ENCODE data around the gene FCN3. TPM values are rescaled to one million over a fixed set of nuclear protein-coding genes. Genes with fewer than 3 reads are reported as not detected.

FCN3 gene
- total RNA-seq, 1 experiment from 2014 or later = 0.22 TPM

- H2AK5ac ChIP-seq (ENCODE audit: insufficient read length, low read length) = no peak overlapping the region
- no peak overlapping the region for H2BK12ac ChIP-seq (ENCODE audit: insufficient read length, low read depth, low read length)
- H2AFZ ChIP-seq (ENCODE audit: low read length) = no peak overlapping the region
- Mint-ChIP-seq H3K9me3 (no peaks in the 10 kb centered on the region; a peak in 2 of 5 replicates), H3K27ac (no peak overlapping the region), H3K27me3 (ENCODE audit: low read depth) (no peaks in the 10 kb centered on the region; the same call in none of the 2 replicates), H3K36me3 (ENCODE audit: insufficient read depth in 1 of 3, low read depth in 3 of 3) (peaks cover 0 to 4% (median 3%) of the 10 kb centered on the region in 3 experiments; a peak in 2 of 7 replicates), H3K4me1 (peaks cover 39 to 45% of the 10 kb centered on the region in 2 experiments), H3K4me3 (peak overlapping the region in 1 of 2 experiments; percentile 65; a peak in 3 of 5 replicates)
- H3K27me3 ChIP-seq (ENCODE audit: insufficient read depth, low read length) = no peaks in the 10 kb centered on the region
- H3K4me2 ChIP-seq (ENCODE audit: insufficient read depth, insufficient read length, low read length) = no peak overlapping the region
- no peak overlapping the region for H3T11ph ChIP-seq (ENCODE audit: low read length)
- H2BK120ac ChIP-seq (ENCODE audit: low read depth, low read length, poor library complexity, severe bottlenecking) = no peak overlapping the region
- H3K14ac ChIP-seq (ENCODE audit: insufficient read depth, low read length) = no peak overlapping the region
- no peak overlapping the region for H3K9ac ChIP-seq (ENCODE audit: extremely low read depth, insufficient read length, low read length)
- no peak overlapping the region for H3K23ac ChIP-seq (ENCODE audit: insufficient read length, low read depth, low read length)
- DNase-seq = no peak
- no peak overlapping the region for H3K18ac ChIP-seq (ENCODE audit: insufficient read length, low read depth, low read length)
- no peaks in the 10 kb centered on the region for H3K9me3 ChIP-seq (ENCODE audit: control insufficient read depth, low read depth, low read length)
- no peaks in the 10 kb centered on the region for H4K20me1 ChIP-seq (ENCODE audit: control insufficient read depth, insufficient read depth, insufficient read length)
- H2BK20ac ChIP-seq (ENCODE audit: low read depth, low read length, poor library complexity, severe bottlenecking) = no peak overlapping the region
- no peak overlapping the region for H4K91ac ChIP-seq (ENCODE audit: insufficient read length, low read depth, low read length)
- H2BK5ac ChIP-seq (ENCODE audit: insufficient read length, low read length) = no peak overlapping the region
- H3K56ac ChIP-seq (ENCODE audit: insufficient read length, low read depth, low read length) = no peak overlapping the region
- no peak overlapping the region for H3K4ac ChIP-seq (ENCODE audit: low read depth, low read length)
- no peaks in the 10 kb centered on the region for H3K79me2 ChIP-seq (ENCODE audit: insufficient read depth, low read length)
- no peak overlapping the region for H4K5ac ChIP-seq (ENCODE audit: insufficient read length, low read depth, low read length)
- H4K8ac ChIP-seq (replicated peaks; ENCODE audit: insufficient read length, low read depth, low read length) = no peak overlapping the region
- no CpG with 5 or more reads among the region's 9 CpGs for WGBS (ENCODE audit: extremely low coverage, insufficient read length, low lambda C conversion rate)
- no peak overlapping the region for H3K27ac ChIP-seq (ENCODE audit: insufficient read length, low read depth, low read length)
- no peaks in the 10 kb centered on the region for H3K79me1 ChIP-seq (ENCODE audit: insufficient read depth, low read depth, low read length, poor library complexity, severe bottlenecking)
- TF ChIP-seq CTCF (conservative IDR thresholded peaks at IDR 0.05) = no peak
- no peak overlapping the region for H2BK15ac ChIP-seq (ENCODE audit: low read depth, low read length)
- peaks cover 4% of the 10 kb centered on the region for H3K23me2 ChIP-seq (ENCODE audit: insufficient read length, low read depth, low read length, poor library complexity, severe bottlenecking)
- peaks cover 2% of the 10 kb centered on the region for H3K4me1 ChIP-seq (ENCODE audit: insufficient read depth, low read length)
These were observed 19.6 kb upstream of the FCN3 start for GRCh38 chr1:27394282-27394658.

All from H9 (cell line).